ENCODE results near the gene PMVK. TPM values are rescaled to one million over a fixed set of nuclear protein-coding genes. Genes with fewer than 3 reads are reported as not detected.

Gene PMVK
- total RNA-seq, 4 donors from 2014 or later = 2.6 to 21.2 (median 6.4) TPM

- intact Hi-C loops (cut with DNase I; ENCODE audit: low total_unique reads) = no loop called here
- no peak for DNase-seq
- no peaks in the 10 kb centered on the region for H3K27me3 ChIP-seq
- no peaks in the 10 kb centered on the region for H3K4me1 ChIP-seq
- peak overlapping the region; percentile 93 to 98 for H3K27ac ChIP-seq
- TF ChIP-seq POLR2A (IDR thresholded peaks at IDR 0.05) = no peak
- no peak for TF ChIP-seq CTCF (IDR thresholded peaks at IDR 0.05)
- no peaks in the 10 kb centered on the region for H3K36me3 ChIP-seq
- H3K9me3 ChIP-seq = no peaks in the 10 kb centered on the region
- H3K4me3 ChIP-seq = peak overlapping the region; percentile 56 to 59
Measured at GRCh38 chr1:154935749-154936554, 567 bp downstream of the PMVK start.

GRCh38 chr1:154934358-154934948 lies 2.1 kb downstream of the PMVK start:
- intact Hi-C loops (cut with DNase I; ENCODE audit: low total_unique reads) = no loop called here
- Histone ChIP-seq H3K4me3 (no peak overlapping the region), H3K36me3 (no peaks in the 10 kb centered on the region), H3K4me1 (no peaks in the 10 kb centered on the region), H3K27me3 (no peaks in the 10 kb centered on the region), H3K9me3 (no peaks in the 10 kb centered on the region), H3K27ac (no peak overlapping the region)
- no peak for DNase-seq
- TF ChIP-seq CTCF (IDR thresholded peaks at IDR 0.05) (no peak), POLR2A (IDR thresholded peaks at IDR 0.05) (no peak)

- H3K27me3 ChIP-seq = no peaks in the 10 kb centered on the region
- TF ChIP-seq CTCF (IDR thresholded peaks at IDR 0.05) = no peak
- no peak for TF ChIP-seq POLR2A (IDR thresholded peaks at IDR 0.05)
- no peak overlapping the region for H3K4me3 ChIP-seq
- no peak overlapping the region for H3K27ac ChIP-seq
- H3K9me3 ChIP-seq = no peaks in the 10 kb centered on the region
- no peaks in the 10 kb centered on the region for H3K36me3 ChIP-seq
- H3K4me1 ChIP-seq = no peaks in the 10 kb centered on the region
- DNase-seq = no peak
- intact Hi-C loops (cut with DNase I; ENCODE audit: low total_unique reads) = no loop called here
Measured at GRCh38 chr1:154931940-154932487, 4.5 kb downstream of the PMVK start.

- no peak for DNase-seq
- Histone ChIP-seq H3K27me3 (no peaks in the 10 kb centered on the region), H3K27ac (no peak overlapping the region), H3K9me3 (no peaks in the 10 kb centered on the region), H3K4me3 (no peak overlapping the region), H3K36me3 (no peaks in the 10 kb centered on the region), H3K4me1 (no peaks in the 10 kb centered on the region)
- intact Hi-C loops (cut with DNase I; ENCODE audit: low total_unique reads) = no loop called here
- TF ChIP-seq CTCF (IDR thresholded peaks at IDR 0.05) = no peak
- TF ChIP-seq POLR2A (IDR thresholded peaks at IDR 0.05) = no peak
Measured at GRCh38 chr1:154926201-154926600, 10.3 kb downstream of the PMVK start.
